IPS-15b (cell line): Measurements from ENCODE around the gene MORN4.

ENCODE experiments used
- H3K27me3 ChIP-seq: one replicate; pipeline ENCODE4 v1.6.1; 2013; ENCODE audit warnings: low read length; ENCODE audit not compliant: control insufficient read depth, insufficient read depth
- H3K36me3 ChIP-seq: one replicate; pipeline ENCODE4 v1.6.1; 2013; ENCODE audit warnings: low read length; ENCODE audit not compliant: control insufficient read depth, insufficient read depth
- H3K4me1 ChIP-seq: one replicate; pipeline ENCODE4 v1.6.1; 2013; ENCODE audit warnings: mild to moderate bottlenecking, low read length; ENCODE audit not compliant: control insufficient read depth, insufficient read depth
- H3K4me3 ChIP-seq: one replicate; pipeline ENCODE4 v1.5.1; 2013; ENCODE audit warnings: low read depth, low read length
- H3K9ac ChIP-seq: one replicate; pipeline ENCODE4 v1.6.1; 2013; ENCODE audit warnings: low read depth, mild to moderate bottlenecking, low read length
- H3K9me3 ChIP-seq: one replicate; pipeline ENCODE4 v1.6.1; 2013; ENCODE audit warnings: mild to moderate bottlenecking, low read length; ENCODE audit not compliant: control insufficient read depth, insufficient read depth

Gene MORN4

GRCh38 chr10:97566336-97566996, 66.8 kb downstream of the MORN4 start:
- H3K4me1 ChIP-seq, result no peaks in the 10 kb centered on the region
- no peaks in the 10 kb centered on the region for H3K9me3 ChIP-seq
- no peaks in the 10 kb centered on the region for H3K27me3 ChIP-seq
- peaks cover 4% of the 10 kb centered on the region for H3K36me3 ChIP-seq
- no peak overlapping the region for H3K9ac ChIP-seq
- H3K4me3 ChIP-seq, result no peak overlapping the region

GRCh38 chr10:97564776-97565175, 68.5 kb downstream of the MORN4 start:
- no peaks in the 10 kb centered on the region for H3K36me3 ChIP-seq
- no peak overlapping the region for H3K9ac ChIP-seq
- no peak overlapping the region for H3K4me3 ChIP-seq
- no peaks in the 10 kb centered on the region for H3K9me3 ChIP-seq
- no peaks in the 10 kb centered on the region for H3K4me1 ChIP-seq
- H3K27me3 ChIP-seq, result no peaks in the 10 kb centered on the region
